ENCODE measurements around the gene NUSAP1. TPM values are rescaled to one million over a fixed set of nuclear protein-coding genes. Genes with fewer than 3 reads are reported as not detected.

The NUSAP1 gene
- total RNA-seq, 2 experiments from 2014 or later = 227 TPM

GRCh38 chr15:41334293-41335120, 1.8 kb downstream of the NUSAP1 start:
- ChIA-PET CTCF (interaction anchor here (0.7 kb wide), 1 partner anchor 103 kb away, joined by 3 read pairs; no protein-coding TSS in a partner anchor), POLR2A (interaction anchor here (2.1 kb wide), 1 partner anchor 11 kb away, joined by 12 read pairs; no protein-coding TSS in a partner anchor)
- H3K9me3 Mint-ChIP-seq = no peaks in the 10 kb centered on the region
- peak overlapping the region; percentile 25 for H3K27ac Mint-ChIP-seq
- DNase-seq = no peak
- H3K27me3 Mint-ChIP-seq = no peaks in the 10 kb centered on the region
- intact Hi-C loops (cut with micrococcal nuclease) = loop anchor here (5.0 kb wide), 2 partner anchors 158 to 382 kb away; partner anchors contain the start of genes CHAC1 and ITPKA
- peaks cover 40% of the 10 kb centered on the region for H3K36me3 Mint-ChIP-seq
- peak overlapping the region; percentile 99 for H3K4me3 Mint-ChIP-seq
- peaks cover 32% of the 10 kb centered on the region for H3K4me1 Mint-ChIP-seq (ENCODE audit: low read depth)

- peaks cover 31% of the 10 kb centered on the region for H3K4me1 Mint-ChIP-seq (ENCODE audit: low read depth)
- peak; percentile 18 for DNase-seq
- H3K9me3 Mint-ChIP-seq = no peaks in the 10 kb centered on the region
- intact Hi-C loops (cut with micrococcal nuclease) = no loop called here
- POLR2A ChIA-PET = interaction anchor here (0.7 kb wide), 1 partner anchor 151 kb away, joined by 4 read pairs; no protein-coding TSS in a partner anchor
- peaks cover 57% of the 10 kb centered on the region for H3K36me3 Mint-ChIP-seq
- CTCF ChIA-PET = no interaction called here
- no peak overlapping the region for H3K27ac Mint-ChIP-seq
- H3K27me3 Mint-ChIP-seq = no peaks in the 10 kb centered on the region
- no peak overlapping the region for H3K4me3 Mint-ChIP-seq
Measured at GRCh38 chr15:41336549-41336948, 3.9 kb downstream of the NUSAP1 start.

GRCh38 chr15:41337047-41337446, 4.4 kb downstream of the NUSAP1 start:
- POLR2A ChIA-PET = interaction anchor here (0.7 kb wide), 1 partner anchor 150 kb away, joined by 4 read pairs; no protein-coding TSS in a partner anchor
- H3K4me3 Mint-ChIP-seq = no peak overlapping the region
- no peaks in the 10 kb centered on the region for H3K9me3 Mint-ChIP-seq
- no peak for DNase-seq
- CTCF ChIA-PET = no interaction called here
- H3K36me3 Mint-ChIP-seq = peaks cover 62% of the 10 kb centered on the region
- no peaks in the 10 kb centered on the region for H3K27me3 Mint-ChIP-seq
- peaks cover 33% of the 10 kb centered on the region for H3K4me1 Mint-ChIP-seq (ENCODE audit: low read depth)
- H3K27ac Mint-ChIP-seq = no peak overlapping the region
- intact Hi-C loops (cut with micrococcal nuclease) = no loop called here

GRCh38 chr15:41337631-41338522, 5.2 kb downstream of the NUSAP1 start:
- ChIA-PET CTCF (no interaction called here), POLR2A (no interaction called here)
- DNase-seq = no peak
- Mint-ChIP-seq H3K9me3 (no peaks in the 10 kb centered on the region), H3K36me3 (peaks cover 66% of the 10 kb centered on the region), H3K27ac (no peak overlapping the region), H3K4me3 (no peak overlapping the region), H3K27me3 (no peaks in the 10 kb centered on the region), H3K4me1 (ENCODE audit: low read depth) (peaks cover 35% of the 10 kb centered on the region)
- intact Hi-C loops (cut with micrococcal nuclease) = no loop called here

GRCh38 chr15:41340189-41340695, 7.6 kb downstream of the NUSAP1 start:
- intact Hi-C loops (cut with micrococcal nuclease) = no loop called here
- Mint-ChIP-seq H3K27me3 (no peaks in the 10 kb centered on the region), H3K36me3 (peaks cover 61% of the 10 kb centered on the region), H3K27ac (no peak overlapping the region), H3K9me3 (no peaks in the 10 kb centered on the region), H3K4me3 (peak overlapping the region; percentile 10), H3K4me1 (ENCODE audit: low read depth) (peaks cover 28% of the 10 kb centered on the region)
- ChIA-PET POLR2A (no interaction called here), CTCF (interaction anchor here (0.6 to 1.2 kb wide), 2 partner anchors 8 to 49 kb away, joined by 3 read pairs; partner anchors contain the start of genes NUSAP1 and OIP5)
- no peak for DNase-seq

- CTCF ChIA-PET = interaction anchor here (1.2 kb wide), 1 partner anchor 9 kb away, joined by 3 read pairs; the partner anchor contains the start of genes NUSAP1 and OIP5
- Mint-ChIP-seq H3K4me3 (no peak overlapping the region), H3K36me3 (peaks cover 67% of the 10 kb centered on the region), H3K27ac (no peak overlapping the region), H3K4me1 (ENCODE audit: low read depth) (peaks cover 24% of the 10 kb centered on the region), H3K27me3 (no peaks in the 10 kb centered on the region), H3K9me3 (no peaks in the 10 kb centered on the region)
- POLR2A ChIA-PET = interaction anchor here (0.6 kb wide), 1 partner anchor 33 kb away, joined by 4 read pairs; no protein-coding TSS in a partner anchor
- intact Hi-C loops (cut with micrococcal nuclease) = no loop called here
- DNase-seq = no peak
Measured at GRCh38 chr15:41341519-41341918, 8.8 kb downstream of the NUSAP1 start.

- H3K27ac Mint-ChIP-seq = no peak overlapping the region
- peaks cover 54% of the 10 kb centered on the region for H3K36me3 Mint-ChIP-seq
Measured at GRCh38 chr15:41347236-41347635, 14.6 kb downstream of the NUSAP1 start.

GRCh38 chr15:41350057-41350717, 17.5 kb downstream of the NUSAP1 start:
- POLR2A ChIA-PET = no interaction called here
- no peaks in the 10 kb centered on the region for H3K9me3 Mint-ChIP-seq
- no peak overlapping the region for H3K4me3 Mint-ChIP-seq
- CTCF ChIA-PET = interaction anchor here (0.6 kb wide), 1 partner anchor 20 kb away, joined by 4 read pairs; no protein-coding TSS in a partner anchor
- intact Hi-C loops (cut with micrococcal nuclease) = no loop called here
- H3K36me3 Mint-ChIP-seq = peaks cover 53% of the 10 kb centered on the region
- H3K27ac Mint-ChIP-seq = no peak overlapping the region
- no peaks in the 10 kb centered on the region for H3K27me3 Mint-ChIP-seq
- DNase-seq = no peak
- H3K4me1 Mint-ChIP-seq (ENCODE audit: low read depth) = no peaks in the 10 kb centered on the region

More at GRCh38 chr15:41347236-41347635, 14.6 kb downstream of the NUSAP1 start:
- intact Hi-C loops (cut with micrococcal nuclease) = no loop called here
- CTCF ChIA-PET = no interaction called here
- Mint-ChIP-seq H3K4me1 (ENCODE audit: low read depth) (no peaks in the 10 kb centered on the region), H3K27me3 (no peaks in the 10 kb centered on the region), H3K9me3 (no peaks in the 10 kb centered on the region), H3K4me3 (no peak overlapping the region)
- POLR2A ChIA-PET = no interaction called here
- DNase-seq = no peak

GRCh38 chr15:41354371-41354770, 21.7 kb downstream of the NUSAP1 start:
- CTCF ChIA-PET = interaction anchor here (0.7 kb wide), 1 partner anchor 49 kb away, joined by 4 read pairs; no protein-coding TSS in a partner anchor
- Mint-ChIP-seq H3K9me3 (no peaks in the 10 kb centered on the region), H3K36me3 (peaks cover 56% of the 10 kb centered on the region), H3K27ac (no peak overlapping the region), H3K4me1 (ENCODE audit: low read depth) (no peaks in the 10 kb centered on the region), H3K4me3 (no peak overlapping the region), H3K27me3 (no peaks in the 10 kb centered on the region)
- DNase-seq = no peak
- intact Hi-C loops (cut with micrococcal nuclease) = no loop called here
- POLR2A ChIA-PET = no interaction called here

GRCh38 chr15:41367418-41367817, 34.7 kb downstream of the NUSAP1 start:
- H3K36me3 Mint-ChIP-seq = peaks cover 47% of the 10 kb centered on the region

GRCh38 chr15:41377978-41378377, 45.3 kb downstream of the NUSAP1 start:
- POLR2A ChIA-PET = no interaction called here
- Mint-ChIP-seq H3K27ac (no peak overlapping the region), H3K4me3 (no peak overlapping the region), H3K4me1 (ENCODE audit: low read depth) (no peaks in the 10 kb centered on the region), H3K9me3 (no peaks in the 10 kb centered on the region), H3K27me3 (no peaks in the 10 kb centered on the region), H3K36me3 (peaks cover 38% of the 10 kb centered on the region)
- no peak for DNase-seq
- intact Hi-C loops (cut with micrococcal nuclease) = no loop called here
- CTCF ChIA-PET = no interaction called here

More at GRCh38 chr15:41367418-41367817, 34.7 kb downstream of the NUSAP1 start:
- H3K27ac Mint-ChIP-seq = no peak overlapping the region
- intact Hi-C loops (cut with micrococcal nuclease) = no loop called here
- H3K4me3 Mint-ChIP-seq = no peak overlapping the region
- POLR2A ChIA-PET = interaction anchor here (0.6 to 0.9 kb wide), 2 partner anchors 9 to 426 kb away, joined by 3 read pairs; no protein-coding TSS in a partner anchor
- CTCF ChIA-PET = no interaction called here
- no peaks in the 10 kb centered on the region for H3K9me3 Mint-ChIP-seq
- peak; percentile 0 for DNase-seq
- H3K4me1 Mint-ChIP-seq (ENCODE audit: low read depth) = no peaks in the 10 kb centered on the region
- no peaks in the 10 kb centered on the region for H3K27me3 Mint-ChIP-seq

All from activated CD4-positive, alpha-beta memory T cell treated with anti-CD3 and anti-CD28 coated beads for 36 hours (primary cell).